Stimulated activated CD4-positive, alpha-beta T cell treated with anti-CD3 and anti-CD28 coated beads, Interleukin-1b, Interleukin-23, amount 100 ng/mL, for 24 hours (primary cell): ENCODE measurements around the gene ICAM2.
A peak's percentile ranks its signal among the peaks of the same experiment; 100 is the strongest.

Experiments used
- DNase-seq, 4 experiments: peaks; one replicate each; pipeline ENCODE4 v3.0.0-alpha.2; 2020; ENCODE audit warnings: low read depth in 4 of 4, low spot score in 1 of 4

The ICAM2 gene

DNA sequence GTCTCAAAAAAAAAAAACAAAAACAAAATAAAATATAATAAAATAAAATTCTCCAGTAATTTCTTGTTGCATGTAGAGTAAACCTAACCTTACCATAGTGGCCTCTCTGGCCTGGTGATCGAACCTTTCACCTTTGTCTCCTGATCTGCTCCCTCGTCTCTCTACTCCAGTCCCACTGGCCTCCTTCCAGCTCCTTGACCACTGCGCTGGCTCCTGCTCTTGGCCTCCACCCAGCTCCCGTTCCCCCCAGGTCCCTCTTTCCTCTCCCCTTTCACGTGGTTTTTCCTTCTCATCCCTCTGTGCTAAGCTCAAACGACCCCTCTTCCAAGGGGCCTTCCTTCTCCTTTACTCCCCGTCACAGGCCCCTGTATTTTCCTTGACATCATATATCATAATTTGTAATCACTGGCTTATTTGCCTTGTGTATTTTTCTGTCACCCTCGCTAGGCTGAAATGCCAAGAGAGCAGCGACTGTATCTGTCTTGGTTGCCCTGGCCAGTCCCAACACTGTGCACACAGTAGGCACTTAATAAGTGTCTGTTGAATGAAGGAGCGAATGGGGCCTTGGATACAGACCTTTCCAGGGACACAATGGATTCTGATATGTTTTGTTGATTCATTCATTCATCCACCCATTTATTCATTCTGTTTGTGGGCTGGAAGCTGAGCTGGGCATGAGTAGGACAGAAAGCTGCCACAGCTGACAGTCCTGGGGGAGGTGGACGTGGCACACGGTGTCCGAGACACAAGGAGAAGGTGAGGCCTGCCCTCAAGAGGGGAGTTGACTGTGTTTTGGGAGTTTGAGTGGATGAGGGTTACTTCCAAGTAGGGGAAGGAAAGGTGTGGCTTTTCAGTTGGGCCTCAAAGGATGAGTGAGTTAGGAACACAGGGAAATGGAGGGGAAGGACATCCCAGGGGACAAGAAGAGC lies 41.9 kb downstream of the ICAM2 start:
- no peak for DNase-seq

- no peak for DNase-seq
Observed at GRCh38 chr17:63976702-63977101, 43.7 kb downstream of the ICAM2 start.

- DNase-seq: no peak
Observed at GRCh38 chr17:63975541-63976092, 44.8 kb downstream of the ICAM2 start.

DNA sequence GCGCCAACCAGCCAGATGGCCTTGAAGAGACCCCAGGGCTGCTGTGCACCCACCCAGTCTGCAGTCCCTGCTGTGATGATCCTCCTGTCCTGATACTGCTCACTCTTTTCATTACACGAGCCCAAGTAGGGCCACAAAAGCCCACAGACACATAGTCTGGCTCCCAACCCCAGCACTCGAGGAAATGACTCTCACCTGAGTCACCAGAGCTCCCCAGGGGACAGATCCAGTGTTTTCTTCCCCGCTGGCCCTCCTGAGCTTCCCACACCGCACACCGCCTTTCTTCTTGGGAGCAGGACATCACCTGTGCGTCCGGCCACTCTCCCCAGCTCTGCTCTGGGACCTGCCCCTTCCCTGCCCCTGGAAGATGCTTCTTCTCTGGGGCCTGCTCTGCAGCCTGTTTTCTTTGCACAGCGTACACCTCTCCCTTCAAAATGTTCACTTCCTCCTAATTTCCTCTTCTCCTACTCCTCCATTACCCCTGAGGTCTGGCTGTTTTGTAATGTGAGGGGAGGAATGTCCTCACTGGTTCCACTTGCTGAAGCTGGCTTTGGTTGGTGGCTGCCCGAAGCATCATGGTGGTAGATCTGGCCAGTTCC lies 45.7 kb downstream of the ICAM2 start:
- DNase-seq: no peak

DNA sequence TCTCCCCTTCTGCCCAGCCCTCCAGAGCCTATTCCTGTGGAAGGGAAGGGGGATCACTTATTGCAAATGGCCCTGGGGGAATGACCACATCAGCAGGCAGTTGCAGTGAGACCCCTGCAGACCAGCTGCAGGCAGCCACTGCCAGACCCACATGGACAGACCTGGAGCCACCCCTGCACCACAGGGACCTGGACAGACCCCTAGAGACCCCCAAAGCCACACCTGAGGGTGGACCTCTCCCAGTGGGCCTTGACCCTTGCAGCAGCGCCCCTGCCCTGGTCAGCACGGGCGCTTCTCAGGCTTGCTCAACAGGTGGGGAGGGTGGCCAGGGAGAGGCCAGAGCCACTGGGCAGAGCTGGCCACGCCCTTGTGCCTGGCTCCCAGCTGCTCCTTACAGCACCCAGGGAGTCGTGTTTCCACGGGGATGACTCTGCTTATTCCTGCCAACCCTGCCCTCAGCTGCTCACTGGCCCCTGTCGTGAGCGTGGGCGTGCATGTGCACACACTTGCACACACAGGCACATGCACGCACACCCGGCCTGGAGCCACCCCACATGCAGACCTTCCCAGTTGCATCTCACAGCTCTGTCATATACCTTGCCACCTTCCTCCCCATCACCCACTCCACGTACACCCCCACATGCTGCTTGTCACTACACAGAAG lies 46.4 kb downstream of the ICAM2 start:
- no peak for DNase-seq

GRCh38 chr17:63973247-63973646 lies 47.2 kb downstream of the ICAM2 start:
- no peak for DNase-seq

- DNase-seq: no peak
Observed at GRCh38 chr17:63972796-63973195, 47.6 kb downstream of the ICAM2 start, which contains the start of gene SCN4A. TSS of gene SCN4A (minus strand) at chr17:63972918. CDS start at chr17:63972841, 77 bp downstream.

- DNase-seq: no peak
Observed at GRCh38 chr17:63969278-63969677, 51.2 kb downstream of the ICAM2 start.

- no peak for DNase-seq
Observed at GRCh38 chr17:63967953-63968352, 52.5 kb downstream of the ICAM2 start.

GRCh38 chr17:63966646-63967264 lies 53.7 kb downstream of the ICAM2 start:
- DNase-seq: no peak

GRCh38 chr17:63963123-63963522 lies 57.3 kb downstream of the ICAM2 start:
- DNase-seq: no peak

GRCh38 chr17:63962298-63962744 lies 58.1 kb downstream of the ICAM2 start:
- no peak for DNase-seq

- DNase-seq: peak in 3 of 4 experiments; percentile 13 to 34 (median 30)
Observed at GRCh38 chr17:63961355-63962212, 58.8 kb downstream of the ICAM2 start.

DNA sequence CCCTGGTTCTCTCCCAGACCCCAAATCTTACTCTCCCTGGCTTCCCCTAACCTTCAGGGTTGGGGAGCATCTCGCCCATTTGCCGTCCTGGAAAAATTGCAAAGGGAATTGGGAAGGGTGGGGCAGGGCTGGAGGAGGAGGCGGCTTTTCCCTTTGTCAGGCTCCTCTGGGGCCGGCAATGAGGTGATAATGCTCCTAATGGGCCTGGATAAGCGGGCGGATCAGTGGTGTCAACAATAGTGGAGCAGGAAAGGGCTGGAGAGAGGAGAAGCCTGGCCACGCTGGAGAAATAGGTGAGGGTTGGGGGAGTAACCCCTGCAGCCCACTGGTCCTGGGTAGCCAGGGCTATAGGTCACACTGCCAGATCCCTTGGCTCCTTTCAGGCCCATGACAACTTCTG lies 60.0 kb downstream of the ICAM2 start:
- DNase-seq: no peak

DNA sequence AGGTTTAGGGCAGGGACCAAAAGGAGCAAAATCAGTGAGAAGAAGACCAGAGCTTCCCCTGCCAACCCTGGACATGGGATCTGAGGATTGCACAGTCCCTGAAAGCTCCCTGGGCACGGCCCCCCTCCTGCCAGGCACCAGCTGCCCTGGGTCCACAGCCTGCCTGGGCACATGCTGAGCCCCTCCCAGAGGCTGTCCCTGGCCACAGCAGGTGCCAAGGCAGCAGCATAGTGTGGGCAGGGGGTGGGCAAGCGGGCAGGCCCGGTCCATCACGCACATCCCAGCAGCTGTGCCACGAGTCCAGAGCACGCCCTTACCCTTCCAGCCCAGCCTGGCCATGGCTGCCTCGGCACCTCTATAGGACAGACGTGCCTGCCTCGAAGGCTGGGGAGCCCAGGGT lies 60.4 kb downstream of the ICAM2 start:
- DNase-seq: no peak

DNA sequence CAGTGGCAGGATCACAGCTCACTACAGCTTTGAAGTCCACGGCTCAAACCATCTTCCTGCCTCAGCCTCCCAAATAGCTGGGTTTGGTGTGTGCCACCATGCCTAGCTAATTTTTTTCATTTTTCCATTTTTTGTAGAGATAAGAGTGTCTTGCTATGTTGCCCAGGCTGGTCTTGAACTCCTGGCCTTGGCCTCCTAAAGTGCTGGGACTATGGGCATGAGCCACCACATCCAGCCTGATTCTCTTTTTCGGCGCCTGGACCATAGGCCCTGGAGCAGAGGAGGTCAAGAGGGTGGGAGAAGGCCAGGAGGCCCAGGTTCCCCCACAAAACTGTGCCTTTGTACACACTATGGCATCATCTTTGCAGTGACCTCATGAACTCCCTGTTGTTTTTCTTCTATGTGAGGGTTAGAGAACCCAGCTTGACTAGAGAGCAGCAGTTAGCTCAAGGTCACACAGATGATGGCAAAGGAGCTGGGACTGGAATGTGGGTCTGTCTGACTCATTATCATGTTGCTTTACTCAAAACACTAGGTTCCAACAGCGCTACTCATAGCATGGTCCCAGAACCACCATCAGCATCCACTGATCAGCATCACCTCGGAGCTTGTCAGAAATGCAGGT lies 64.0 kb downstream of the ICAM2 start:
- DNase-seq: no peak

DNA sequence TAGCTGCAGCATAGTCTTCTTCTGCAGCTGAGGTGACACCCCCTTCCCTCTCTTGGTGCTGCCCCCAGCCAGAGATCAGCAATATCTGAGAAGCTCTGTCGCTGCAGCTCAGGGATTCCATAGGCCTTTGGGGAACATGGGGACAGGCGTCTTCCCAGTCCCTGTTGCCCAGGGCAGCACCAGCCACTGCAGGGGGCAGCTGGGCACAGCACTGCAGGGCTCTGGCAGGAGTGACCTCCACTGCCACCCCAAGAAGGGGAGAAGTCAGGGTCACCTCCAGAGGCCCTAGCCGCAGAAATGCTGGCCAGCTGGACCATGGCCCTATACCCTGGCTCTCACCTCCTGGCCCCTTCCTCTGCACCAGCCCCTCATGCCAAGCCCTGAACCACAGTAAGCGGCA lies 64.6 kb downstream of the ICAM2 start:
- DNase-seq: no peak

- no peak for DNase-seq
Observed at GRCh38 chr17:63955232-63955631, 65.2 kb downstream of the ICAM2 start.

DNA sequence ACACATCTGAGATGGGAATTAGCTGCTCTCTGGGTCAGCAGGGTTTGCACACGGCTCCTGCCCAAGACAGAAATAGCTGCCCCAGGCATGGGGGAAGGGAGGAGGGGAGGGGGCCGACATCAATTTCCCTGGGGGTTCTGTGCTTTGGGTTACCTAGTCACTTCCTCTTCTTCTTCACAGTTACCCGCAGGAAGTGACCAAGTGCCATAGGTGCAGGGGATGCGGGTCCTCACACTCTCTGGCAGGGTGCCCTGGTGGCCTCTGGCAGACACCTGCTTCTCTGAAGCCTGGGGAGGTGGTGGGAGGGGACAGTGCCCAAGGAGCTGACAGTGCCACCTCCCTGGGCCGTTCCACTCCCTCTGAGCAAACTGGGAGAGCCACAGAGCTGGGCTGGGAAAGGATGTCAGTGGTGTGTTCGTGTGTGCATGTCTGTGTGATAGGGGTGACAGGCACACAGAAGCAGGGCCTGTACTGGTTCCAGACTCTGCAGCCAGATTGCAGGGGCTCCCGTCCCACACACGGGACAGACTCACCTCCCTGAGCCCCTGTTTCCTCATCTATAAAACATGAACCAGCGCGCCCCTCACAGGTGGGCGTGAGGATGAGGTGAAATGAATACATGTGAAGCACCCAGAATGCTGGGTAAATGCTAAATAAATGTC lies 65.9 kb downstream of the ICAM2 start:
- DNase-seq: no peak
